Stimulated activated CD4-positive, alpha-beta T cell treated with anti-CD3 and anti-CD28 coated beads, Interleukin-2, amount 100 ng/mL, for 48 hours (primary cell): ENCODE results near the gene PLAAT5.
"Not testable (repeated sequence)": the region's sequence is repeated elsewhere in the genome, so short reads cannot be mapped to it uniquely, and the experiment has no call there.

Source experiments
- DNase-seq, 2 donors: peaks; one replicate each; pipeline ENCODE4 v3.0.0-alpha.2; 2020

The PLAAT5 gene

GRCh38 chr11:63476618-63477017, 14.3 kb downstream of the PLAAT5 start:
- no peak for DNase-seq

- no peak for DNase-seq
These were observed 18.6 kb downstream of the PLAAT5 start for GRCh38 chr11:63472372-63472771.

GRCh38 chr11:63470311-63470710, 20.7 kb downstream of the PLAAT5 start:
- DNase-seq = no peak

- DNase-seq = no peak
These were observed 28.8 kb downstream of the PLAAT5 start for GRCh38 chr11:63462137-63462536.

GRCh38 chr11:63459586-63459985, 31.4 kb downstream of the PLAAT5 start:
- no peak for DNase-seq

GRCh38 chr11:63448646-63449045, 42.3 kb downstream of the PLAAT5 start:
- DNase-seq = no peak

GRCh38 chr11:63445720-63446119, 45.2 kb downstream of the PLAAT5 start:
- peak in 1 of 2 donors; percentile 3 for DNase-seq

GRCh38 chr11:63445118-63445517, 45.8 kb downstream of the PLAAT5 start:
- no peak for DNase-seq

- DNase-seq = no peak
These were observed 46.8 kb downstream of the PLAAT5 start for GRCh38 chr11:63444160-63444559.

GRCh38 chr11:63443714-63444113, 47.3 kb downstream of the PLAAT5 start:
- DNase-seq = peak in 1 of 2 donors; percentile 8

GRCh38 chr11:63435831-63436230, 55.1 kb downstream of the PLAAT5 start:
- not testable (repeated sequence) for DNase-seq

GRCh38 chr11:63435351-63435750, 55.6 kb downstream of the PLAAT5 start:
- DNase-seq = not testable (repeated sequence)

GRCh38 chr11:63430731-63431130, 60.2 kb downstream of the PLAAT5 start:
- DNase-seq = not testable (repeated sequence)

GRCh38 chr11:63427971-63428508, 62.9 kb downstream of the PLAAT5 start:
- no peak for DNase-seq

- no peak for DNase-seq
These were observed 73.7 kb downstream of the PLAAT5 start for GRCh38 chr11:63417174-63417852.
